Daoy (cell line): ENCODE measurements around the gene DSCAM. TPM values are rescaled to one million over a fixed set of nuclear protein-coding genes. Genes with fewer than 3 reads are reported as not detected.
"Not testable (repeated sequence)": the region's sequence is repeated elsewhere in the genome, so short reads cannot be mapped to it uniquely, and the experiment has no call there.

Experiments
- DNase-seq: peaks from one replicate; pipeline ENCODE4 v3.0.0-alpha.2; 2015; ENCODE audit warnings: low read depth
- total RNA-seq: library from RNA; depleted of rRNA; stranded (reverse); fragments of >200 nt; shearing (Covaris generic); gene quantifications from 2 replicates; pipeline ENCODE4 v1.2.3, GENCODE V29; 2014

Gene DSCAM
- total RNA-seq, 1 experiment from 2014 or later: 0.63 TPM

- DNase-seq: no peak
Observed at GRCh38 chr21:40461008-40461407, 385.9 kb downstream of the DSCAM start.

- DNase-seq: no peak
Observed at GRCh38 chr21:40457741-40458140, 389.2 kb downstream of the DSCAM start.

GRCh38 chr21:40454057-40454456, 392.9 kb downstream of the DSCAM start:
- DNase-seq: no peak

GRCh38 chr21:40453183-40453582, 393.8 kb downstream of the DSCAM start:
- no peak for DNase-seq

DNA sequence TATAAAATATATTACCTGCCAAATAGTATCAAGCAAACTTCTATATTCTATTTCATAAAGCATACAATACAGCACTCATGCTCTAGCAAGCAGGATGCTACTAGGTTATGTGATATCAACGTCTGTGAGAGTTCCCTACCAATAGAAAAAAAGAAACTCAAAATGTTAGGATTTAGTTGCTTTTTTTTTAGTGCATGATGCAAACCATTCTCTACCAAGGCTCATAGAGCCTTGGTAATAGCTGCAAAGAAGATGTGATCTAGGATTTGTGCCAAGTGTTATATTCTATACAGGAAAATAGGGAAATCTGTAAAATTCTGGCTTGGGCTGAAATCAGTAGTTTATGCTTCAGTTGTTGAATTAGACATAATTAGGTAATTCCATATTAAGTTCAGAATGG, 394.4 kb downstream of the DSCAM start:
- DNase-seq: no peak

- DNase-seq: no peak
Observed at GRCh38 chr21:40447016-40447415, 399.9 kb downstream of the DSCAM start.

GRCh38 chr21:40445349-40445921, 401.5 kb downstream of the DSCAM start:
- peak; percentile 11 for DNase-seq

DNA sequence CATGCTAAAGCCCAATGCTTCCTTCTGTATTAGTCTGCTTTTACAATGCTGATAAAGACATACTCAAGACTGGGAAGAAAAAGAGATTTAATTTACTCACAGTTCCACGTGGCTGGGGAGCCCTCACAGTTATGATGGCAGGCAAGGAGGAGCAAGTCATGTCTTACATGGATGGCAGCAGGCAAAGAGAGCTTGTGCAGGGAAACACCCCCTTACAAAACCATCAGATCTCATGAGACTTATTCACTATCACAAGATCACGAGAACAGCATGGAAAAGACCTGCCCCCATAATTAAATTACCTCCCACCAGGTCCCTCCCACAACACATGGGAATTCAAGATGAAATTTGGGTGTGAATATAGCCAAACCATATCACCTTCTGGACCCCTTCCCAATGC, 407.4 kb downstream of the DSCAM start:
- DNase-seq: not testable (repeated sequence)

- DNase-seq: no peak
Observed at GRCh38 chr21:40438616-40439015, 408.3 kb downstream of the DSCAM start.

DNA sequence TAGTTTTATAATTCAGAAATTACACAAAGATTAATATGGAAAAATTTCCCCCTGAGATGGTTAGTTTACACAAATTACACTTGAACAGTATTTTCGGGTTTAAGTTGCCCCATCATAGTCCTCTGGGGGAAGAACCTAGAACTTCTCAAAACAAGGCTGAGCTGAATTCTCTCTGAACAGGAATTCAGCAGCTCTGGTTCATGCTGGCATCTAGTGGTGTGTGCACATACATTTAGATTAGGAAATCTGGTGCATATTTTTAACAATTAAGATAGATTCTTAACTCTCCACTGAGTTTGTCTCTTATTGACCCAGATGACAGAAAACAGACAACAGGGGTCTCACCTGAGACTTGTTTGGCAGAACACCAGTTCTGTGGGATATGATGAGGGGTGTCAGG, 410.7 kb downstream of the DSCAM start:
- DNase-seq: no peak

- no peak for DNase-seq
Observed at GRCh38 chr21:40433538-40433937, 413.4 kb downstream of the DSCAM start.

- DNase-seq: no peak
Observed at GRCh38 chr21:40425981-40426380, 421.0 kb downstream of the DSCAM start.

DNA sequence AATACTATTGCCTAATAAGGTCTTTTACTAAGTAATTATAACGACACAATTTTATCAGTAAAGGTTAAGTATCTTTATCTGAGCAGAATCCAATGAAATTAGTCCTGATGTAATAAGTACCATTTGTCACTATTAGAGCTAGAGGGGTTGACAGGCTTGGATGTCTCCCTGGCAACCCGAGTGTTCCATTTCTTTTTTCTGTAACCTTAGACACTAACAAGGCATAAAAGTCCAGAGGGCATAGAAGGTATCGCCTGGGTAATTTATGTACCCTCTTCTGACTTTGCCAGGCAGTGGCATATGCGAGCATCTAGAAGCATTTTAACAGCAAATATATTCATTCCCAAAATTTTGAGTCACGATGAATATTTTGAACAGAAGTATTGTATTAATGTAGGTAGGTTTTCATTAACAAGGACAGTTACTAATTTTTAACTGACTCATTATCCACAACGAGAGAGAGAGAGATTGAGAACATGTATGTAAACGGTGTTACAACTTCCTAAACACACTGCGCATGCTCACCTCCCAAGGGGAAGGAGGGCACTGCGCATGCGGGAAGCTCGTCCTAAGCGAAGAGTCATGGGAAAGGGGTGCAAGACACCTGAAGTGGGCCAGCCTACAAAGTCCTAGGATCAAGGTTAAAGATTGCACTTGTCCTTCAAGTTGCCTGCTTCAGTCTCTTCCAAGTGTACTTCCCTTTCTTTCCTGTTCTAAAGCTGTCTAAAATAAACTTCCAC, 423.9 kb downstream of the DSCAM start:
- peak; percentile 25 for DNase-seq

GRCh38 chr21:40421121-40421520, 425.8 kb downstream of the DSCAM start:
- DNase-seq: no peak

- no peak for DNase-seq
Observed at GRCh38 chr21:40416572-40416971, 430.4 kb downstream of the DSCAM start.

- no peak for DNase-seq
Observed at GRCh38 chr21:40408561-40408960, 438.4 kb downstream of the DSCAM start.

GRCh38 chr21:40404396-40404800, 442.6 kb downstream of the DSCAM start:
- no peak for DNase-seq

GRCh38 chr21:40402884-40403582, 443.9 kb downstream of the DSCAM start:
- no peak for DNase-seq

- no peak for DNase-seq
Observed at GRCh38 chr21:40395732-40396131, 451.2 kb downstream of the DSCAM start.

DNA sequence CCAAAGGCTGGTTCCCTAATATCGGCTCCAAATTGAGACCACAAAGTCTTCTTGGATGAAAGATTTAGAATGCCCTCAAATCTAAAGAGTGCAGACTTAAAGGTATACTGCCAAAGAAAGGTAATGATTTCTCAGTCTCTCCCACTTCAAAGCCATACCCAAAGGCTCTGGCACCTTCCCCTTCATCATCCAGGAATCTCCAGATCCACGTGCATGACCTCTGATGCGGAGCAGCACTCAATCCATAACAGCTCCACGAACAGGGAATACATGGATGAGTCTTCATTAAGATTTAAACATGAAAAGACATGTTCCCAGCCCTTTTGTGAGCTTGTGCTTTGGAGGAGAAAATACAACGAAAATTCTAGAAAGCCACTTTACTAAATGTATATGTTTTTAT, 453.9 kb downstream of the DSCAM start:
- no peak for DNase-seq

GRCh38 chr21:40388046-40388445, 458.9 kb downstream of the DSCAM start:
- no peak for DNase-seq

GRCh38 chr21:40386981-40387747, 459.8 kb downstream of the DSCAM start:
- DNase-seq: no peak
